ENCODE data around the gene HNRNPUL1.

Gene HNRNPUL1

GRCh38 chr19:41328157-41328841 lies 64.1 kb downstream of the HNRNPUL1 start:
- FAIRE-seq = no peak
- DNase-seq (ENCODE audit: insufficient read length, low spot score) = no peak
- no peak for TF ChIP-seq POLR2AphosphoS5 (IDR thresholded peaks at IDR 0.05; ENCODE audit: low read depth, low read length)
- no peak for TF ChIP-seq TAF1 (IDR thresholded peaks at IDR 0.05; ENCODE audit: low read depth, low read length)
- TF ChIP-seq POU2F2 (IDR thresholded peaks at IDR 0.05; ENCODE audit: low read depth, low read length) = no peak
- no peak for TF ChIP-seq POLR2A (IDR thresholded peaks at IDR 0.05; ENCODE audit: low read depth, low read length)
- no peak for TF ChIP-seq SPI1 (IDR thresholded peaks at IDR 0.05; ENCODE audit: low read depth, low read length)

GRCh38 chr19:41328842-41329225 lies 64.7 kb downstream of the HNRNPUL1 start:
- DNase-seq (ENCODE audit: insufficient read length, low spot score) = no peak
- peak; percentile 33 for FAIRE-seq
- TF ChIP-seq PAX5 (IDR thresholded peaks at IDR 0.05; ENCODE audit: insufficient read depth, low read length, severe bottlenecking) (no peak), SPI1 (IDR thresholded peaks at IDR 0.05; ENCODE audit: low read depth, low read length) (peak; percentile 91)

GRCh38 chr19:41330481-41330880 lies 66.3 kb downstream of the HNRNPUL1 start:
- no peak for TF ChIP-seq TAF1 (IDR thresholded peaks at IDR 0.05; ENCODE audit: low read depth, low read length)
- TF ChIP-seq SPI1 (IDR thresholded peaks at IDR 0.05; ENCODE audit: low read depth, low read length) = no peak
- no peak for TF ChIP-seq POLR2A (IDR thresholded peaks at IDR 0.05; ENCODE audit: low read depth, low read length)
- DNase-seq (ENCODE audit: insufficient read length, low spot score) (no peak), FAIRE-seq (no peak)

GRCh38 chr19:41330946-41331678 lies 66.9 kb downstream of the HNRNPUL1 start:
- DNase-seq (ENCODE audit: insufficient read length, low spot score) (no peak), FAIRE-seq (no peak)
- no peak for TF ChIP-seq SPI1 (IDR thresholded peaks at IDR 0.05; ENCODE audit: low read depth, low read length)
- no peak for TF ChIP-seq TAF1 (IDR thresholded peaks at IDR 0.05; ENCODE audit: low read depth, low read length)
- no peak for TF ChIP-seq POU2F2 (IDR thresholded peaks at IDR 0.05; ENCODE audit: low read depth, low read length)
- no peak for TF ChIP-seq PAX5 (IDR thresholded peaks at IDR 0.05; ENCODE audit: insufficient read depth, low read length, severe bottlenecking)
- no peak for TF ChIP-seq POLR2A (IDR thresholded peaks at IDR 0.05; ENCODE audit: low read depth, low read length)
- TF ChIP-seq POLR2AphosphoS5 (IDR thresholded peaks at IDR 0.05; ENCODE audit: low read depth, low read length) = no peak

- FAIRE-seq = no peak
- DNase-seq (ENCODE audit: insufficient read length, low spot score) = no peak
Measured at GRCh38 chr19:41332000-41332399, 67.8 kb downstream of the HNRNPUL1 start.

GRCh38 chr19:41332468-41332867 lies 68.3 kb downstream of the HNRNPUL1 start:
- FAIRE-seq = no peak
- TF ChIP-seq POU2F2 (IDR thresholded peaks at IDR 0.05; ENCODE audit: low read depth, low read length) = no peak
- no peak for TF ChIP-seq POLR2A (IDR thresholded peaks at IDR 0.05; ENCODE audit: low read depth, low read length)
- no peak for TF ChIP-seq PAX5 (IDR thresholded peaks at IDR 0.05; ENCODE audit: insufficient read depth, low read length, severe bottlenecking)

More at GRCh38 chr19:41332000-41332399, 67.8 kb downstream of the HNRNPUL1 start:
- TF ChIP-seq PAX5 (IDR thresholded peaks at IDR 0.05; ENCODE audit: insufficient read depth, low read length, severe bottlenecking) (no peak), POLR2AphosphoS5 (IDR thresholded peaks at IDR 0.05; ENCODE audit: low read depth, low read length) (no peak), POLR2A (IDR thresholded peaks at IDR 0.05; ENCODE audit: low read depth, low read length) (no peak), SPI1 (IDR thresholded peaks at IDR 0.05; ENCODE audit: low read depth, low read length) (no peak), POU2F2 (IDR thresholded peaks at IDR 0.05; ENCODE audit: low read depth, low read length) (no peak), TAF1 (IDR thresholded peaks at IDR 0.05; ENCODE audit: low read depth, low read length) (no peak)

GRCh38 chr19:41334793-41335192 lies 70.6 kb downstream of the HNRNPUL1 start:
- no peak for DNase-seq (ENCODE audit: insufficient read length, low spot score)
- no peak for FAIRE-seq
- 0 out of 2 replicates have a peak, but pooled peaks have one; percentile 21 for TF ChIP-seq POLR2A (IDR thresholded peaks at IDR 0.05; ENCODE audit: low read depth, low read length)
- no peak for TF ChIP-seq SPI1 (IDR thresholded peaks at IDR 0.05; ENCODE audit: low read depth, low read length)

More at GRCh38 chr19:41332468-41332867, 68.3 kb downstream of the HNRNPUL1 start:
- no peak for DNase-seq (ENCODE audit: insufficient read length, low spot score)

- TF ChIP-seq SPI1 (IDR thresholded peaks at IDR 0.05; ENCODE audit: low read depth, low read length) = no peak
- no peak for TF ChIP-seq POLR2A (IDR thresholded peaks at IDR 0.05; ENCODE audit: low read depth, low read length)
- TF ChIP-seq POLR2AphosphoS5 (IDR thresholded peaks at IDR 0.05; ENCODE audit: low read depth, low read length) = no peak
- no peak for TF ChIP-seq TAF1 (IDR thresholded peaks at IDR 0.05; ENCODE audit: low read depth, low read length)
- no peak for TF ChIP-seq POU2F2 (IDR thresholded peaks at IDR 0.05; ENCODE audit: low read depth, low read length)
- TF ChIP-seq PAX5 (IDR thresholded peaks at IDR 0.05; ENCODE audit: insufficient read depth, low read length, severe bottlenecking) = no peak
- FAIRE-seq = no peak
- DNase-seq (ENCODE audit: insufficient read length, low spot score) = no peak
Measured at GRCh38 chr19:41335467-41335866, 71.3 kb downstream of the HNRNPUL1 start.

GRCh38 chr19:41339936-41340335 lies 75.8 kb downstream of the HNRNPUL1 start:
- TF ChIP-seq TAF1 (IDR thresholded peaks at IDR 0.05; ENCODE audit: low read depth, low read length) (no peak), PAX5 (IDR thresholded peaks at IDR 0.05; ENCODE audit: insufficient read depth, low read length, severe bottlenecking) (no peak), POU2F2 (IDR thresholded peaks at IDR 0.05; ENCODE audit: low read depth, low read length) (no peak), POLR2A (IDR thresholded peaks at IDR 0.05; ENCODE audit: low read depth, low read length) (no peak), SPI1 (IDR thresholded peaks at IDR 0.05; ENCODE audit: low read depth, low read length) (no peak), POLR2AphosphoS5 (IDR thresholded peaks at IDR 0.05; ENCODE audit: low read depth, low read length) (no peak)
- no peak for DNase-seq (ENCODE audit: insufficient read length, low spot score)
- no peak for FAIRE-seq

All from GM12891 (cell line).